ENCODE results near the gene CACNA1B. TPM values are rescaled to one million over a fixed set of nuclear protein-coding genes. Genes with fewer than 3 reads are reported as not detected.

The CACNA1B gene
- total RNA-seq, 2 donors from 2014 or later, result 0.26 to 0.99 TPM

DNA sequence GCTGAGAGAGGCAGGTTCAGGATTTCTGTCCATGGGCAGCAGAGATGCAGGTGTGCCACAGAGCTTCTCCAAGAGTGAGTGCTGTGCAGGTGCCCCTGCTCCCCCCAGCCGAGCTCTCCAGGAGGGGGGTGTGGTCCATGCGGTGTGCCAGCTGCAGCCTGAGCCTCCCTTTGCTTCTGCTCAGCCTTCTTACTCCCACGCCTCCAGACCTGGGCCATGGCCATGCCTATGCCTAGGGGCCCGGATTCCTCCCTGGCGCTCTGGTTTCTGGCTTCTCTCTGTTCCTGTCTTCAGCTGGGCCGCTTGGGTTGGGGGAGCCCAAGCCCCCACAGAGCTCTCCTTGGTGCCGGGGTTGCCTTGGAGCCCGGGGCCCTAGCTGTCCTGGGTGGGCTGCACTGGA lies 133.3 kb downstream of the CACNA1B start:
- intact Hi-C loops (cut with DNase I), result no loop called here
- no peak for ATAC-seq
- Histone ChIP-seq H3K27ac (no peak overlapping the region), H3K4me3 (no peak overlapping the region), H3K27me3 (no peaks in the 10 kb centered on the region), H3K4me1 (no peaks in the 10 kb centered on the region), H3K36me3 (replicated peaks in 1 of 2; ENCODE audit: insufficient read depth in 1 of 2, low read depth in 2 of 2) (no peaks in the 10 kb centered on the region), H3K9me3 (no peaks in the 10 kb centered on the region)
- 67 to 77% methylated on average over 6 to 8 of the region's 8 CpGs for WGBS, 2 donors
- no peak for DNase-seq
- TF ChIP-seq POLR2A (IDR thresholded peaks at IDR 0.05), result no peak
- TF ChIP-seq, protein P1, sequence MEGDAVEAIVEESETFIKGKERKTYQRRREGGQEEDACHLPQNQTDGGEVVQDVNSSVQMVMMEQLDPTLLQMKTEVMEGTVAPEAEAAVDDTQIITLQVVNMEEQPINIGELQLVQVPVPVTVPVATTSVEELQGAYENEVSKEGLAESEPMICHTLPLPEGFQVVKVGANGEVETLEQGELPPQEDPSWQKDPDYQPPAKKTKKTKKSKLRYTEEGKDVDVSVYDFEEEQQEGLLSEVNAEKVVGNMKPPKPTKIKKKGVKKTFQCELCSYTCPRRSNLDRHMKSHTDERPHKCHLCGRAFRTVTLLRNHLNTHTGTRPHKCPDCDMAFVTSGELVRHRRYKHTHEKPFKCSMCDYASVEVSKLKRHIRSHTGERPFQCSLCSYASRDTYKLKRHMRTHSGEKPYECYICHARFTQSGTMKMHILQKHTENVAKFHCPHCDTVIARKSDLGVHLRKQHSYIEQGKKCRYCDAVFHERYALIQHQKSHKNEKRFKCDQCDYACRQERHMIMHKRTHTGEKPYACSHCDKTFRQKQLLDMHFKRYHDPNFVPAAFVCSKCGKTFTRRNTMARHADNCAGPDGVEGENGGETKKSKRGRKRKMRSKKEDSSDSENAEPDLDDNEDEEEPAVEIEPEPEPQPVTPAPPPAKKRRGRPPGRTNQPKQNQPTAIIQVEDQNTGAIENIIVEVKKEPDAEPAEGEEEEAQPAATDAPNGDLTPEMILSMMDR (IDR thresholded peaks at IDR 0.05), result no peak

DNA sequence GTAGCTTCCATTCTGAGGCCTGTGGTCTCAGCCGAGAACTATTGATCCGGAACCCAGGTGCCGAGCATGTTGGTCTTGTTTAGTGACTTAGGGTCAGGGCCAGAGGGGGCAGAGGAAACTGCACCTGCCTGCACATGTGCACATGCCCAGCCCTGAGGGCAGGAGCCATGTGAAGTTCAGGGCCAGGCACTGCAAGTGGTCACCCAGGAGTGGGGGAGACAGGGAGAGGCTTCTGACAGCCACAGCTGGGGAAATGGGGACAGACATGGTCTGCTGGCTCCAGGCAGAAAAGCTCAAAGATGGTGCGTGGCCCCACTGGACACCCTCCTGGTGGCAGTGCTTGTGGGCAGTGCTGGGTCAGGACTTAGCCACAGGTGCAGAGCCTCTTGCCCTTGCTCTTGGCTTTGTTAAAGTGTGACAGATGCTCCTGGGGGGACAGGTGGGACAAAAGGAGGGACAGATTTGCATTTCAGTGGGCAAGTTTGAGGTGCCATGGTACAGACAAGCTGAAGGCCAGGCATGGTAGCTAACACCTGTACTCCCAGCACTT lies 134.4 kb downstream of the CACNA1B start:
- Histone ChIP-seq H3K4me1 (no peaks in the 10 kb centered on the region), H3K36me3 (replicated peaks in 1 of 2; ENCODE audit: insufficient read depth in 1 of 2, low read depth in 2 of 2) (no peaks in the 10 kb centered on the region), H3K4me3 (no peak overlapping the region), H3K9me3 (no peaks in the 10 kb centered on the region), H3K27me3 (no peaks in the 10 kb centered on the region), H3K27ac (no peak overlapping the region)
- intact Hi-C loops (cut with DNase I), result no loop called here
- no peak for DNase-seq
- TF ChIP-seq POLR2A (IDR thresholded peaks at IDR 0.05), result no peak
- TF ChIP-seq, protein P1 (IDR thresholded peaks at IDR 0.05), result no peak
- 62 to 67% methylated on average over 1 to 4 of the region's 4 CpGs for WGBS, 2 donors
- no peak for ATAC-seq

DNA sequence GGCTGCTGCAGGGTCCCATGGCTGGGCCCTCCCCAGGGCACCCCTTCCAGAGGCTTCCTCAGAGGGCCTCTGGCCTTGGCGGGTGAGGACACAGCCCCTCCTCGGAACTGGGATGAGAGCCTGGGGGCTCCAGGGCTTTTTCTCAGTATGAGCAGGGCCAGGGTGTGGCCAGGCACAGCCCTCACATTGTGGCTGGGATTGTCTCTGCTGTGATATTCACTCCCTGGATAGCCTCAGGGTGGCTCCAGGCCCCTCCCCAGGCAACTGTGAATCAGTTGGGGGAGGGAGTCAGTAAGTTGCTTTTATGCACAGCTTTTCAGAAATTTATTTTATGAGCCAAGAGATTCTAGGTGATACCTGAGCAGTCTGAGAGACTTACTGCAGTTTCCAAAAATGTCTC lies 135.7 kb downstream of the CACNA1B start:
- no peak overlapping the region for H3K4me3 ChIP-seq
- H3K27ac ChIP-seq, result no peak overlapping the region
- ATAC-seq, result no peak
- DNase-seq, result no peak
- no peaks in the 10 kb centered on the region for H3K27me3 ChIP-seq
- intact Hi-C loops (cut with DNase I), result no loop called here
- H3K9me3 ChIP-seq, result no peaks in the 10 kb centered on the region
- WGBS, 2 donors, result 88% methylated on average over 2 of the region's 2 CpGs; no CpG with 5 or more reads in 1 of the 2 donors
- H3K4me1 ChIP-seq, result no peaks in the 10 kb centered on the region
- no peaks in the 10 kb centered on the region for H3K36me3 ChIP-seq (replicated peaks in 1 of 2; ENCODE audit: insufficient read depth in 1 of 2, low read depth in 2 of 2)
- TF ChIP-seq, protein P1 (IDR thresholded peaks at IDR 0.05), result no peak
- TF ChIP-seq POLR2A (IDR thresholded peaks at IDR 0.05), result no peak

DNA sequence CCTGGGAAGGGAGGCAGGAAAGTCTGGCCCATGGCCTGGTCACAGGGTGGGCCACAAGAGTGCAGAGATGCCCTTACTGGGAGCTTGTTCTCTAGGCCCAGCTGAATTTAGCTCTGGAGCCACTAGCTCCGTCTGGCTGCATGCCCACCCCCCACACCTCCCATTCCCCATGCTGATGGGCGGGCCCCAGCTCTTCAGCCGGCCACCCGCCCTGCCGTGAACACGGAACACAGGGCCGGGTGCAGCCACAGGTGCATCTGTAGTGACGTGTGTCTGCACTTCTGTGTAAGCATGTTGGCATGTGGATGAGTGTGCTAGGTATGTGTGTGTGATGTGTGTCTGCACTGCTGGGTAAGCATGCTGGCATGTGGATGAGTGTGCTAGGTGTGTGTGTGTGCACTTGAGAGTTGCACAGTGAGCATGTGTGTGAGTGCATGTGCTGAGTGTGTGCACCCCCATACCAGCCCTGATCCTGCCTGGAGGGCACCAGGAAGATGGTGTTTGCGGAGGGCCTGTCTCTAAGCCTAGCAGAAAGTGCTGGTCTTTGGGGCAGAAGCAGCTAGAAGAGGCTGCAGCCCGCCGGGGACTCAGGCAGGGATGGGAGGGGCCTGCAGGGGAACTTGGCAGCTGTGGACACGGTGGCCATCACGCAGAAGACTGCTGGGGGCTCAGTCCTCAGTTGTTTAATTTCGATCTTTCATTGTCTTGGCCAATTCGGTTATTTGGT lies 136.4 kb downstream of the CACNA1B start:
- Histone ChIP-seq H3K27ac (no peak overlapping the region), H3K36me3 (replicated peaks in 1 of 2; ENCODE audit: insufficient read depth in 1 of 2, low read depth in 2 of 2) (no peaks in the 10 kb centered on the region), H3K4me1 (no peaks in the 10 kb centered on the region), H3K4me3 (no peak overlapping the region), H3K9me3 (no peaks in the 10 kb centered on the region), H3K27me3 (no peaks in the 10 kb centered on the region)
- WGBS, 2 donors, result 60 to 73% methylated on average over 5 to 15 of the region's 15 CpGs
- no peak for ATAC-seq
- no peak for DNase-seq
- intact Hi-C loops (cut with DNase I), result no loop called here
- no peak for TF ChIP-seq POLR2A (IDR thresholded peaks at IDR 0.05)
- TF ChIP-seq, protein P1 (IDR thresholded peaks at IDR 0.05), result no peak

DNA sequence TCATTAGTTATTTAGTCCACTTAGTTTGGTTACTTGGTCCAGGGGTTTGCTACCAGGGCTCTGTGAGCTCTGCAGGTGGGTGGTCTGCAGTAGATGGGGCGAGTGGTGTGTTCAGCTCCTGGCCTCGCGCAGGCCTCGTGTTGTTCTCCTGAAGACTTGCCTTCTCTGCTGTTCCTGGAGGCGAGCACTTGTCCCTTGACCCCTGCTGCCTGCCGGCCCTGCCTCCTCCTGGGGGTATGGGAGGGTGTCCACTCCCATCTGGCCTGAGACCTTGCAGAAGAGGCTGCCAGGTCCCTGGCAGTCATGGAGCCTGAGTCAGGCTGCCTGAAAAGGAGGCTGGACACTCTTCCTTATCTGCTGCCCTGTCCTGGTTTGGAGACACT lies 137.0 kb downstream of the CACNA1B start:
- H3K9me3 ChIP-seq, result no peaks in the 10 kb centered on the region

More for the DNA sequence above, 137.0 kb downstream of the CACNA1B start:
- Histone ChIP-seq H3K27ac (no peak overlapping the region), H3K27me3 (no peaks in the 10 kb centered on the region), H3K4me3 (no peak overlapping the region), H3K4me1 (no peaks in the 10 kb centered on the region), H3K36me3 (replicated peaks in 1 of 2; ENCODE audit: insufficient read depth in 1 of 2, low read depth in 2 of 2) (no peaks in the 10 kb centered on the region)
- DNase-seq, result no peak
- intact Hi-C loops (cut with DNase I), result no loop called here
- ATAC-seq, result no peak
- TF ChIP-seq POLR2A (IDR thresholded peaks at IDR 0.05), result no peak
- TF ChIP-seq, protein P1 (IDR thresholded peaks at IDR 0.05), result no peak
- 86 to 89% methylated on average over 4 to 6 of the region's 6 CpGs for WGBS, 2 donors
